Measurements from ENCODE around the gene LMF2.
A peak's percentile ranks its signal among the peaks of the same experiment; 100 is the strongest.
"Not testable (repeated sequence)": the region's sequence is repeated elsewhere in the genome, so short reads cannot be mapped to it uniquely, and the experiment has no call there.

Gene LMF2

GRCh38 chr22:50507421-50507990, at the start of gene LMF2:
Gene LMF2 (minus strand): TSS chr22:50507702. CDS start chr22:50507675, 27 bp downstream.
- DNase-seq (ENCODE audit: low read depth): peak; percentile 93

- no peak for DNase-seq (ENCODE audit: low read depth)
These were observed 49.2 kb upstream of the LMF2 start for GRCh38 chr22:50556703-50557102.

GRCh38 chr22:50553310-50553709, 45.8 kb upstream of the LMF2 start:
- no peak for DNase-seq (ENCODE audit: low read depth)

GRCh38 chr22:50551160-50551752, 43.8 kb upstream of the LMF2 start:
- no peak for DNase-seq (ENCODE audit: low read depth)

- DNase-seq (ENCODE audit: low read depth): no peak
These were observed 42.9 kb upstream of the LMF2 start for GRCh38 chr22:50550395-50550794.

GRCh38 chr22:50548921-50549790, 41.7 kb upstream of the LMF2 start:
- DNase-seq (ENCODE audit: low read depth): no peak

- peak; percentile 47 for DNase-seq (ENCODE audit: low read depth)
These were observed 40.8 kb upstream of the LMF2 start for GRCh38 chr22:50548040-50548920.

GRCh38 chr22:50547263-50547985, 39.9 kb upstream of the LMF2 start:
- DNase-seq (ENCODE audit: low read depth): no peak

GRCh38 chr22:50546326-50547262, 39.1 kb upstream of the LMF2 start:
- DNase-seq (ENCODE audit: low read depth): no peak

GRCh38 chr22:50545522-50546325, 38.2 kb upstream of the LMF2 start, which contains the start of gene KLHDC7B:
Gene KLHDC7B (plus strand): TSS chr22:50545899. CDS start chr22:50546244, 345 bp downstream.
- DNase-seq (ENCODE audit: low read depth): no peak

- DNase-seq (ENCODE audit: low read depth): no peak
These were observed 37.3 kb upstream of the LMF2 start for GRCh38 chr22:50544746-50545253.

- DNase-seq (ENCODE audit: low read depth): peak; percentile 75
These were observed 36.7 kb upstream of the LMF2 start for GRCh38 chr22:50544078-50544745.

- DNase-seq (ENCODE audit: low read depth): no peak
These were observed 35.0 kb upstream of the LMF2 start for GRCh38 chr22:50542416-50542927.

GRCh38 chr22:50541667-50542026, 34.1 kb upstream of the LMF2 start:
- DNase-seq (ENCODE audit: low read depth): not testable (repeated sequence)

- DNase-seq (ENCODE audit: low read depth): no peak
These were observed 32.9 kb upstream of the LMF2 start for GRCh38 chr22:50540381-50540780.

- DNase-seq (ENCODE audit: low read depth): no peak
These were observed 30.3 kb upstream of the LMF2 start for GRCh38 chr22:50537765-50538164.

GRCh38 chr22:50536226-50536625, 28.7 kb upstream of the LMF2 start:
- no peak for DNase-seq (ENCODE audit: low read depth)

- no peak for DNase-seq (ENCODE audit: low read depth)
These were observed 27.6 kb upstream of the LMF2 start for GRCh38 chr22:50535113-50535512.
